GM19023 (cell line): ENCODE results near the gene ERBB3.
"Not testable (repeated sequence)": the region's sequence is repeated elsewhere in the genome, so short reads cannot be mapped to it uniquely, and the experiment has no call there.

Experiments
- ATAC-seq: cut with Tn5 transposase; IDR thresholded peaks from one replicate; pipeline ENCODE4 v1.9.1; 2021; ENCODE audit warnings: mild to moderate bottlenecking, moderate library complexity; ENCODE audit not compliant: unreplicated experiment

Gene ERBB3

DNA sequence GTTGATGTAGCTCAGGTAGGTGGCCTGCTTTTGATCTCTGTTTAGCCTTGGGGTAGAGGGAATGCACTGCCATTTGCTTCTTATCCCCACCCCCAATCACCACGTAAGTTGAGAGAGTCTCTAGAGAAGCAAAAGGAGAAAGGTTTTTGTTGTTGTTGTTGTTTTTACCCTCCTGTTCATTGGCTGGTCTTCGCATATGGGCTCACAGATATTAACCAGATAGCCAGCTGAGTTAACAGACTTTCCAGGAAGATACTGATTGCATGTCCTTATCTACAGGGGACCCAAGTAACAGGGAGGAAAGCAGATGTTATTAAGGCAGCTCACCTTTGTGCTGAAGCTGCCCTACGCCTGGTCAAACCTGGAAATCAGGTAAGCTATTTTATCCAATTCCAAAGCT is 27.3 kb downstream of the ERBB3 start:
- ATAC-seq, result no peak

DNA sequence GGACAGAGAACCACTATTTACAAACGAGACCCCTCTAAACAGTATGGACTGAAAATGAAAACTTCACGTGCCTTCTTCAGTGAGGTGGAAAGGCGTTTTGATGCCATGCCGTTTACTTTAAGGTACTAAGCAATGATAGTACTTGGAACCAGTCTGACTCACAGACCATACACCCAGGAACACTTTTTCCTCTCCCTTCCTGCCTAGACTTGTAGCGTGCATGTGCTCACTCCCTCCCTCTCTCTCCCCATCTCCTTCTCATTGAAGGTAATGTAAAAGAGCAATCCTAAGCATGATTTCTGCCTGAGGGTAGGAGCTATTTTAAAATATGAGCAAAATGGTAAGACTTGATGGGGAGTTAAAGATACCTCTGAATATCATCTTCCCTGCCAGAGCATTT is 30.6 kb downstream of the ERBB3 start:
- no peak for ATAC-seq

DNA sequence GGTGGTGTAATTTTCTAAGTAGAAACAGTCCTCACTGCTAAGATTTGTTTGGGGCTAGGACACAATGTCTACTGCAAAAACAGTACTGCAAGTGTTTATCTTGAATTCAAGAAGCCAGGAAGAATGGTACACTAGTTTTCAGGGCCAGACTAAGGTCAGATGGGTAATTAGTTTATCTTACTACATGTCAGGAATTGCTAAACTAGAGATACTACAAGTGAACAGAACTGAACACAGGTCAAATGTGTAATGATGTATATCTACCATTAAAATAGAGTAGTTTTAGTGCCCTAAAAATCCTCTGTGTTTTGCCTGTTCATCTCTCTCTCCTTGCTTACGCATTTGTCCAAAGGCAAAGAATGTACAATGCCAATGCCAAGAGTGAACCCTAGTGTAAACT is 34.1 kb downstream of the ERBB3 start:
- no peak for ATAC-seq

DNA sequence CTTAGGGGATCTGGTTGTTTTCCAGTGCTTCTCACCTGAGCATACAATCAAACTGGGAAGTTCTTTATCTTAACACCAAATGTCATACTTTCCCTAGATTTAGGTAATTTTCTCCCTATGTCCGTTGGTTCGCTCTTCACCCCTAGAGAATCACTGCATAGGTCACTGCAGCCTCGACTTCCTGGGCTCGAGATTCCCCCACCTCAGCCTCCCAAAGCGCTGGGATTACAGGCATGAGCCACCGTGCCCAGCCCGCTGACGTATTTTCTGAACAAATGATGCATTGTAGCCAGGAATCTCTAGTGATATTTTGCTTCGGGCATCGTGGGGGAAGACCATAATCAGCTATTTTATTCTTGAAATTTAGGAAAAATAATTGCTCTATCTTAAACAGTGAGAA is 35.4 kb downstream of the ERBB3 start:
- no peak for ATAC-seq

DNA sequence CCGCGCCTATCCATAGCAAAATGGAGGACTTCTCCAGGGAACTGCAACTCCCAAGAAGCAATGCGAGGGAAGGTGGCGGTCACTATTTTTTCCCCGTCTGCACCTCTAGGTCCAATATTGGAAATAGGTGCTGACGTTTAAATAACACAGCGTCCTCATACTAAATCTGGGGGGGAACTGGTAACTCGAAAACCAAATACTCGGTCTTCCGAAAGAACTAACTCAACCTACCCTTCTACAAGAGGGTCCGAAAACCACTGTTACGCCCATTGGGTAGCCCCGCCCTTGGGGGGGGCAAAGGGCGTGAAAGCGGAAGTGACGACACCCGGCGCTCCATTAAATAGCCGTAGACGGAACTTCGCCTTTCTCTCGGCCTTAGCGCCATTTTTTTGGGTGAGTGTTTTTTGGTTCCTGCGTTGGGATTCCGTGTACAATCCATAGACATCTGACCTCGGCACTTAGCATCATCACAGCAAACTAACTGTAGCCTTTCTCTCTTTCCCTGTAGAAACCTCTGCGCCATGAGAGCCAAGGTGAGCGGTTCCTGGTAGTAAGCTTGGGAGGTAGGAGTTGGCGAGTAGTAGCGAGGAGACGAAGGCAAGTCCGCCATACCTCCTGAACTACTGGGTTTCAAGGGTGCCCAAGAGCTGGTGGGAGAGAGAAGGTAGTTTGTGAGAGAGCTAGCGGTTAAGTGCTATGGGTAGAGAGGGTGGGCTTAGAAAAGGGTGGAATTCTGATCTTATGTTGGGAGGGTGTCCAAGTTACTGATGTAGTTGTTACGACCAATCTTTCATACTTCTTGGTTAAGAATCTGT is 36.5 kb downstream of the ERBB3 start, which contains the start of gene RPL41:
Gene RPL41 (plus strand): TSS at position 367 of the 815 bp plus-strand sequence.
- peak; percentile 37 for ATAC-seq

DNA sequence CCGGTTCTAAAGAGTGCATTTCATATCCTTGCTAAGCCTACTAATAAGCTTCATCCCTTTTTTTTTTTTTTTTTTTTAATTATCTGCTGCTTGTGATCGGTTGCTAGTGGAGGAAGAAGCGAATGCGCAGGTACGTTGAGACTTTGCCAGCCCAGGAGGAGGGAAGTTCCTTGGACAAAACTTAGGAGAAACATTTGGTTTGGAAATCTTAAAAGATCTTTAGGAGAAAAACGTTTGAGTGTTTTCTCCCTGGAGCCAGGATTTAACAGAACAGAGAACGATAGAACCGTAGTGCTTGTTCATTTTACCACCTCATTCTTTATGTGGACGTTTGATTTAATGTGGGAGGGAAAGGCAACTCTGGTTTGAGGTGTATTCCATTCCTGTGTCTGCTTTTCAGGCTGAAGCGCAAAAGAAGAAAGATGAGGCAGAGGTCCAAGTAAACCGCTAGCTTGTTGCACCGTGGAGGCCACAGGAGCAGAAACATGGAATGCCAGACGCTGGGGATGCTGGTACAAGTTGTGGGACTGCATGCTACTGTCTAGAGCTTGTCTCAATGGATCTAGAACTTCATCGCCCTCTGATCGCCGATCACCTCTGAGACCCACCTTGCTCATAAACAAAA is 37.2 kb downstream of the ERBB3 start:
- not testable (repeated sequence) for ATAC-seq

DNA sequence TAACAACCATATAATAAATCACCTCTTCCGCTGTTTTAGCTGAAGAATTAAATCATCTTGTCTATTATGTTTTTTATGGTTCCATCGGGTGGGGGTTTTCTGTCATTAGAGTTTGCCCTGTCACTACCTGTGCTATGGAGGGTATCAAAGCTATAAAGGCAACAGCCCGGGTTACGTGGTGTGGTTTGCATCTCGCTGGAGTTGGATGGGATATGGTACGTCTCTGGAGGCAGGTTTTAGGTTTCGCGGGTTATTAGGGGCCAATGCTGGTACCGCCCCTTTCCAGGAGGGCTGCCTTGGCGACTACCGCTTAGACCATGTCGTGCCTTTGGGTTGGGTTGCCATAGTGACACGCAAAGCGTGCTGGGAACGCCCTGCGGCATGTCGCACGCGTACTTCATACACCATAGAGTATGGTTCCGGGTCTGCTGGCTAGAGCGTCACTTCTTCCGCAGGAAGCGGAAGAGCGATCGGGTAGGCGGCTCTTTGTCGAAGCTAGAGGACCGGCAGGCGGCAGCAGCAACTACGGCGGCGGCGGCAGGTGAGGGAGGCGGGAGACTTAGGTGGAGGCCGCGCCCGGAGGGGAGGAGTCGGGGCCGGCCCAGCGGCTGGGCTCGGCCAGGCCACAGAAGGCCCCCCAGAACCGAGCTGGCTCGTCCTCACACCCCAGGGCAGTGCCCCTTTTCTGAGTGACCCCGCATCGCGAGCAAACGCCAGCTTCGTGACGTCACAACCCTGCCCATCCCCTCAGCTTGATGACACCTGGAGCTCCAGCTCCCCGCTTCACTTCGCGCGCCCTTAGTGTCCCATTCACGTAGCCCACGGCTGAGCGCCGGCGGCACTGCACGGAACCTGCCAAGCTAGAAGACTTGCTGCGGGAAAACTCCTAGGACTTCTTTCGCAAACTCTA is 38.1 kb downstream of the ERBB3 start, which contains the start of gene ZC3H10:
Gene ZC3H10 (plus strand): TSS at position 489 of the 910 bp plus-strand sequence. CDS start 2,297 bp downstream, outside the sequence.
- peak; percentile 75 for ATAC-seq

DNA sequence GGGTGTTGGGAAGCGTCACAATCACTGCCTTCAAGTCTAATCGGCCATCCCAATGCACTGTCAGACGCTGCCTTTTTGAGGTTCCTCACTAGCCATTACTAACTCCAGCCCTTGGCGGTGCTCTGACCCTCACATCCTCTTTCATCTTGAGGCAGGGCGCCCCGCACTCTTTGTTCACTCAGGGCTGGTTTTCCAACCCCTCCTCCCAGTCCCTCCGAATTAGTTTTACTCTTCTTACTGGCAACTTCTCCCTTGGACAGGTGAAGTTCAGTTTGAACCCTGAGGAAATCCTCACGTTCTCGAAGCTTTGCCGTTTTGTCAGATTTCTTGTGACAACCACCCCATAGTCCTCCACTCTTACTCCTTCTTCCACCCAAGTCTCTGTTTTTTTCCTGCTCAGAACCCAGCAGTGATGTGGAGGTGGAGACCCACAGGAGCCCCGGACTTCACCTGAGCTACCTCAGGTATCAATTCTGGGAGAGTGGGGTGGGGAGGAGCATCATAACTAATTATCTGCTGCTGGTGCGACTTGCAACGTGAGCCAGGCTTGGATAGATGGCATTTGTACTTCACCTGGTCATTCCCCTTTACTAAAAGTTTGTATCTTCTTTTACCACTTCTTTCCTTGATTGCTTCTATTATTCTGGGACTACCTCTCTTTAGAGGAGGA is 38.9 kb downstream of the ERBB3 start:
- no peak for ATAC-seq

DNA sequence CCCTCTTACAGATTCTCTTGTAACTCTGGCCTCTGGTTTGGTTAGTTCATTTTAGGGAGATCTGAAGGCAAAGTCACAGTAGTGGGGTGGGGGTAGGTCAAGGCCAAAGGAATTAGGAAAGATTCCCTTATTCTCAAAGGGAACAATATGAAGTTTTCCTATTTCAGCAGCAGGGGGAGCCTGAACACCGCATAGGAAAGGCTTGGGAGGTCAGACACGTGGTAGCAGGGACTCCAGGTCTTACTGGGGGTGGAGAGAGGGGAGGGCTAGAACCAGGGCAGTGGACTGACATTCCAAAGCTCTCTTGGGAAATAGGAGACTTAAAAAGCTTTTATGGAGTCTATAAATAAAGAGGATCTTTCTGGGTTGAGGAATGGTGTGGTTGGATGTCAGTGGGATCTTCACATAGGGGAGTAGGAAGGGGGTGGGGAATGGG is 39.4 kb downstream of the ERBB3 start:
- ATAC-seq, result no peak

DNA sequence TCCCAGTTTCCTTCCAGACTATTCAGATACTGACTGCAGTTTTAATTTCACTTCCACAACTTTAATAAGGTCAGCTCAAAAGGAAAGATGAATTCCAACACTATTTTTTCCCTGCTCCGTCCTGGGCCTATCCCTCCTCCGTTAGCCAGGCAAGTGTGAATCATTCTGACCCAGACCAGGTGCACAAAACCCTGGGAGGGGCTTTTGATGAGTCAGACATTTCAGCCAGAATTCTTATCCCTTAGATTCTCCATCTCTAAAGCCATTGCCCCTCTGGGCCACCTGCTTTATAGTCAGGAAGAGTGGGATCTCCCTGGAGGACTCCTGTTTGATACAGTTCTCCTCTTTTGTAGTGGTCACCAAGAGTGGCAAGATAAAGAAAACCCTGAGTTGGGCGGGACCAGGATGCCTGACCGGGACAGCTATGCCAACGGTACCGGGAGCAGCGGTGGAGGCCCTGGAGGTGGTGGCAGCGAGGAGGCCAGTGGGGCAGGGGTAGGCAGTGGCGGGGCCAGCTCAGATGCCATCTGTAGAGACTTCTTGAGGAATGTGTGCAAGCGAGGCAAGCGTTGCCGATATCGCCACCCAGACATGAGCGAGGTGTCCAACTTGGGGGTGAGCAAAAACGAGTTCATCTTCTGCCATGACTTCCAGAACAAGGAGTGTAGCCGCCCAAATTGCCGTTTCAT is 40.3 kb downstream of the ERBB3 start:
- ATAC-seq, result no peak

DNA sequence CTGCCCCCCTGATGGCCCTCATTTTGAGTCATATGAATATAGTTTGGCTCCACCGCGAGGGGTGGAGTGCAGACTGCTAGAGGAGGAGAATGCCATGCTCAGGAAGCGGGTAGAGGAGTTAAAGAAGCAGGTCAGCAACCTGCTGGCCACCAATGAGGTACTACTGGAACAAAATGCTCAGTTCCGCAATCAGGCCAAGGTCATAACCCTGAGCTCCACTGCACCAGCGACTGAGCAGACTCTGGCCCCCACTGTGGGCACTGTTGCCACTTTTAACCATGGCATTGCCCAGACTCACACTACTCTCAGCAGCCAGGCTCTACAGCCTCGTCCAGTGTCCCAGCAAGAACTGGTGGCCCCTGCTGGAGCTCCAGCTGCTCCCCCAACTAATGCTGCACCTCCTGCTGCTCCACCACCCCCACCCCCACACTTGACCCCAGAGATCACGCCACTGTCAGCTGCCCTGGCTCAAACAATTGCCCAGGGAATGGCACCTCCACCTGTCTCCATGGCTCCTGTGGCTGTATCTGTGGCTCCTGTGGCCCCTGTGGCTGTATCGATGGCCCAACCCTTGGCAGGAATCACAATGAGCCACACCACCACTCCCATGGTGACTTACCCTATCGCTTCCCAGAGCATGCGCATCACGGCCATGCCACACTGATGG is 41.4 kb downstream of the ERBB3 start:
- no peak for ATAC-seq

DNA sequence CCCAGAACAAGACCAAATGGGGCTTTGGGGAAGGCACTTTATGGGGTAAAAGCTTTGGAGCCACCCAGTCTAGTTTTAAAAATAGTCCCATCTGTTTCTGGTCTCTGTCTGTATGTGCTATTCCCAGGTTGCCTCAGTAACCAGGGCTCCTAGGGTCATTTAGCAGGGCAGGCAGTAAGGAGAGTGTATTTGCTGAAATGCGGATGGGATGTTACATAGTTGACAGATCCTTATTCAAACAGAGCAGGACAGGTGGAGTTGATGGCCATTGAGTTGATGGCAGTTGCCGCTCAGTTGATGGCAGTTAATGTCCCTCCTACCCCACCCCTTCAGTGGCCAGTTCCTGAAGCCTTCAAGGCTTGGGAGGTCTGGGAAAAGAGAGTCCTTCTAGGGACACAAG is 42.7 kb downstream of the ERBB3 start:
- ATAC-seq, result no peak

DNA sequence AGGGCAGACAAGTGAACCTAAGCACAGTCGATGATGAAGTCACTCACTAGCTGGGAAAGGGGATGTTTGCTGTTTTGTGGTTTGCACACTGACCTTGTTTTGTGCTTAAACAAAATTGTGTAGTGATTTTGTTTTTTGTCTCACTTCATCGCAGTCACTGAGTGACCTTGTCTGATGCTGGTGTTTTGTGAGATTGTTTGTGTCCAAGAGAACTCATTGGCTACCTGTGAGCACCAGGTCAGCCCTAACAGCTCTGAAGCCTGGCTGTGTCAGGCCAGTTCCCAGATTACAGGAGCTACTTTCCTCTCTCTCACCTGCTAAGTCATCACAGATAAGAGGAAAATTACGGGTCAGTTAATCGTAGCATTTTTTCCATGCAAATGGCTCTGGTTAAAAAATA is 44.2 kb downstream of the ERBB3 start:
- no peak for ATAC-seq

DNA sequence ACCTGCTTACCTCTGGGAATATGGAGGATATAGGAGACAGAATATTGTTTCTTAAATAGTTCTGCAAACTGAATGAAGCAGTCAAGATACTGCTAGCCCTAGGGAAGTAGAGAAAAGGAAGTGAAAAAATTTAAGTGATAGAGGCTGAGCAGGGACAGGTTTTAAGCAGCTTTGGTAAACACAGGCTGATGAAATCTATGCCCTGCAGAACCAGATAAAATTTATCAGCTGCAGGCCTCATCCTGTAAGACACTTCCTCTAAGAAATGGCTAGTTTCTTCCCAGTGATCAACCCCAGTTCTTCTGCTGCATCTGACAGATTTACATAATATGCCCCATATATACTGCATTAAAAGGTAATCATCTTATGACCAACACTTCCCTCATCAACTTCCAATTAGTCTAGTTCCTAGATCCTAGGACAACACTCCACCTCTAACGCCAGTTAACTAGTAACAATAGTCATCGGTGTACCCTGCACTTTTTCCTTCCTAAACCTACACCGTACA is 46.8 kb downstream of the ERBB3 start:
- no peak for ATAC-seq

DNA sequence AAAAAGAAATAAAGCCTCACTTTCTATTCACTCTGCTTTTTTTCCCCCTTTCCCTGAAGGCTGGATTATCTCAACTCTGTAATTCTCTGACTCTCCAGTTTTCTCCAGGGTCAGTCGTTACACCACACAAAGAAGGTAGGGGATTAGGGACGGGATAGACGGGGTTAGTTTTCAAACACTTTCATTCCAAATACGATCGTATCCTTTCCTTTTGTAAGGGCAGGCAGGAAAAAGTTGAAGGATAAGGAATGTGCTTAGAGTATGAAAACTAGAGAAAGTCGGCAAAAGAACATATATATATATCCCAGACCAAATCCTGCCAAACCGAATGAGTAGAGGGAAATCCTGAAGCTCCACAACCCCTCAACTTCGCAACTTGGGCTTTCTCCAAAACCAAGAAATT is 47.5 kb downstream of the ERBB3 start:
- ATAC-seq, result no peak

DNA sequence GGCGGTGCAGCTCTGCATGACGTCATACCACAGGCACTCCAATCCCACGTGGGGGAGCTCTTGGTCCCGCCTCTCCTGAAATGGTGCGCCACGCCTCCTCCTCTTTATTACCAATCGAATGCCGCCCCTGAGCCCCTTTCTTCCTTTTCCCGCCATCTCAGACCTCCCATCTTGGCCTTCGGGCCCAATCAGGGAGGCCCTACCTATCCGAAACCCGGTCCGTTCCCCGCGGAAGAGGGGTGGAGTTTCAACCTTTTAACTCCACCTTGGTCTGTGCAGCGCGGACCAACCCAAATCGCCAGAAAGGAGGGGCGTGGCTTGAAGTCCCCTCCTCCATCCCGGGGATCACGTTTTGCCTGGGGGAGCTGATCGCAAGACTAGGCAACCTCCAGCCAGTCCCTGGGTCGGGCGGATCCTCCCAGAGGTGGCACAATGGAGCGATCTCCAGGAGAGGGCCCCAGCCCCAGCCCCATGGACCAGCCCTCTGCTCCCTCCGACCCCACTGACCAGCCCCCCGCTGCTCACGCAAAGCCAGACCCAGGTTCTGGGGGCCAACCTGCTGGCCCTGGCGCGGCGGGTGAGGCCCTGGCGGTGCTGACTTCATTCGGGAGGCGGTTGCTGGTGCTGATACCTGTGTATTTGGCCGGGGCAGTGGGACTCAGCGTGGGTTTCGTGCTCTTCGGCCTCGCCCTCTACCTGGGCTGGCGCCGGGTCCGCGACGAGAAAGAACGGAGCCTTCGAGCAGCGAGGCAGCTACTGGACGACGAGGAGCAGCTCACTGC is 48.1 kb downstream of the ERBB3 start, which contains the start of gene ESYT1:
Gene ESYT1 (plus strand): TSS at position 380 of the 782 bp plus-strand sequence. CDS start 53 bp downstream, at position 433.
- ATAC-seq, result peak; percentile 91

DNA sequence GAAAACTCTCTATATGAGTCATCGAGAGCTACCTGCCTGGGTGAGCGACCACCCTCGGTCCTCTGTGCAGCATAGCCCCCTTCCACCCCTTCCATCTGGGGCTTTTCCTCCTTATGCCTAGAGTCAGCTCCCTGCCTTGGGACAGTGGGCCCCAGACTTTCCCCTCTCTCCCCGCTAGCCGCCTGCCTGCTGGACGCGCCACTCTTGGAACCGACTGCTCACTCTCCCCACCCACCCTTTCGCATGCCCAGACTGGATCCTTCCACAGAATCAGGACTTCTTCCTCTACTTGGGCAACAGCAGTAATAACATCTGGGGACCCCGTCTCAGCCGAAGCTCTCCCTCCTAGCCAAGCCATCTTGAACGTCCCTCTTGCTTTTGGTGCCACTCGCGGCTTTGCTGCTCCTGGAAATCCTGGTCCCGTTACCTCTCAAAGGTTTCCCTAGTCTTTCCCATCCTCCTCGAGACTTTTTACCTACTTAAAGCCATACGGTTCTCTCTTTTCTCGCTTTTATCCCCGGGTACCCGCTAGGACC is 48.8 kb downstream of the ERBB3 start:
- ATAC-seq, result no peak
